OCI-LY3 (cell line): ENCODE data around the gene TMC5.

Experiments
- H2AFZ ChIP-seq: fragments of 200-600, 300-600 bp; shearing (Covaris generic); 2 replicates; pipeline ENCODE4 v1.6.0; 2014; ENCODE audit warnings: antibody characterized with exemption, low read depth, low read length
- H3K27ac ChIP-seq: fragments of 200-600, 300-600 bp; sonication (generic); 2 replicates; pipeline ENCODE4 v1.5.1; 2014; ENCODE audit warnings: mild to moderate bottlenecking, low read length, moderate library complexity, mixed read lengths
- H3K27me3 ChIP-seq: fragments of 200-600, 300-600 bp; sonication (generic); 2 replicates; pipeline ENCODE4 v1.6.1; 2014; ENCODE audit warnings: low read depth, low read length, mixed read lengths
- H3K36me3 ChIP-seq: fragments of 200-600, 300-600 bp; sonication (generic); replicated peaks from 2 replicates; pipeline ENCODE3; 2014; ENCODE audit warnings: low read depth, low read length, mixed read lengths
- H3K4me1 ChIP-seq: fragments of 300-600, 200-600 bp; sonication (generic); 2 replicates; pipeline ENCODE4 v1.6.1; 2014; ENCODE audit warnings: low read length, mixed read lengths
- H3K4me2 ChIP-seq: fragments of 200-600, 300-600 bp; sonication (generic); 2 replicates; pipeline ENCODE4 v1.6.1; 2014; ENCODE audit warnings: low read length, mixed read lengths
- H3K4me3 ChIP-seq: fragments of 300-600, 200-600 bp; sonication (generic); 2 replicates; pipeline ENCODE4 v1.5.1; 2014; ENCODE audit warnings: antibody characterized with exemption, mild to moderate bottlenecking, low read length, moderate library complexity
- H3K79me2 ChIP-seq: fragments of 300-600, 200-600 bp; shearing (Covaris generic); 2 replicates; pipeline ENCODE4 v1.6.1; 2014; ENCODE audit warnings: mild to moderate bottlenecking, low read length, mixed read lengths
- H3K9ac ChIP-seq: fragments of 300-600, 200-600 bp; shearing (Covaris generic); 2 replicates; pipeline ENCODE4 v1.6.0; 2014; ENCODE audit warnings: mild to moderate bottlenecking, low read length, moderate library complexity
- H3K9me3 ChIP-seq: fragments of 200-600, 300-600 bp; shearing (Covaris generic); 2 replicates; pipeline ENCODE4 v1.6.1; 2014; ENCODE audit warnings: low read length, mixed read lengths; ENCODE audit not compliant: insufficient read depth
- H4K20me1 ChIP-seq: fragments of 200-600, 300-600 bp; sonication (generic); 2 replicates; pipeline ENCODE4 v1.6.1; 2016; ENCODE audit warnings: low read length, mixed read lengths; ENCODE audit not compliant: insufficient read depth
- EZH2phosphoT487 ChIP-seq: fragments of 200-600 bp; shearing (Covaris generic); IDR thresholded peaks from 2 replicates; pipeline ENCODE4 v1.6.1; 2018; ENCODE audit warnings: antibody characterized with exemption, mixed run types, low read depth
- TF ChIP-seq, protein P1 (sequence below): fragments of 200-600, 300-600 bp; sonication (generic); IDR thresholded peaks from 2 replicates; pipeline ENCODE4 v1.5.1; 2014; ENCODE audit warnings: antibody characterized with exemption, low read length, low read depth

The TMC5 gene

DNA sequence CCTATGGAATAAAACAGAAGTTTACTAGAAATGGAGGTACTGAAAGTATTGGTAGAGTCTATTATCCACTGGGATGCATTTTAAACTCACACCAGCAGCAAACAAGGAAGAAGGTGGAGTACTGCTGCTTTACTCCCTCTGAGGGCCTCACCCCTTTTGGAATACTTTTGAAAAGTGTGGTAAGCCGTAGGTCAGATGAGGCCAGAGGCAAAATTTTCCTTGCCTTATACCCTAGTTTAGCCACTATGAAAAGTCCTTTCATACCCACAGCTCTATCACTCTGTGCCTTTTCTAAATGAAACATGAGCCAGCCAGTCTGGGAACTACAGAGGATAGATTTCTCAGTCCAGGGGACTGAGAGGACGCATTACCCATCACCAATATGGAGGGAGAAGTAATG, 90.2 kb downstream of the TMC5 start:
- H3K27me3 ChIP-seq = no peaks in the 10 kb centered on the region
- H3K4me2 ChIP-seq = no peak overlapping the region
- H3K4me3 ChIP-seq = no peak overlapping the region
- H3K36me3 ChIP-seq = peaks cover 24% of the 10 kb centered on the region
- no peak overlapping the region for H3K9ac ChIP-seq
- no peaks in the 10 kb centered on the region for H4K20me1 ChIP-seq
- no peaks in the 10 kb centered on the region for H3K4me1 ChIP-seq
- no peaks in the 10 kb centered on the region for H3K9me3 ChIP-seq
- no peaks in the 10 kb centered on the region for H3K79me2 ChIP-seq
- no peak for TF ChIP-seq EZH2phosphoT487
- TF ChIP-seq, protein P1, sequence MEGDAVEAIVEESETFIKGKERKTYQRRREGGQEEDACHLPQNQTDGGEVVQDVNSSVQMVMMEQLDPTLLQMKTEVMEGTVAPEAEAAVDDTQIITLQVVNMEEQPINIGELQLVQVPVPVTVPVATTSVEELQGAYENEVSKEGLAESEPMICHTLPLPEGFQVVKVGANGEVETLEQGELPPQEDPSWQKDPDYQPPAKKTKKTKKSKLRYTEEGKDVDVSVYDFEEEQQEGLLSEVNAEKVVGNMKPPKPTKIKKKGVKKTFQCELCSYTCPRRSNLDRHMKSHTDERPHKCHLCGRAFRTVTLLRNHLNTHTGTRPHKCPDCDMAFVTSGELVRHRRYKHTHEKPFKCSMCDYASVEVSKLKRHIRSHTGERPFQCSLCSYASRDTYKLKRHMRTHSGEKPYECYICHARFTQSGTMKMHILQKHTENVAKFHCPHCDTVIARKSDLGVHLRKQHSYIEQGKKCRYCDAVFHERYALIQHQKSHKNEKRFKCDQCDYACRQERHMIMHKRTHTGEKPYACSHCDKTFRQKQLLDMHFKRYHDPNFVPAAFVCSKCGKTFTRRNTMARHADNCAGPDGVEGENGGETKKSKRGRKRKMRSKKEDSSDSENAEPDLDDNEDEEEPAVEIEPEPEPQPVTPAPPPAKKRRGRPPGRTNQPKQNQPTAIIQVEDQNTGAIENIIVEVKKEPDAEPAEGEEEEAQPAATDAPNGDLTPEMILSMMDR = no peak
- H3K27ac ChIP-seq = no peak overlapping the region
- H2AFZ ChIP-seq = no peak overlapping the region

DNA sequence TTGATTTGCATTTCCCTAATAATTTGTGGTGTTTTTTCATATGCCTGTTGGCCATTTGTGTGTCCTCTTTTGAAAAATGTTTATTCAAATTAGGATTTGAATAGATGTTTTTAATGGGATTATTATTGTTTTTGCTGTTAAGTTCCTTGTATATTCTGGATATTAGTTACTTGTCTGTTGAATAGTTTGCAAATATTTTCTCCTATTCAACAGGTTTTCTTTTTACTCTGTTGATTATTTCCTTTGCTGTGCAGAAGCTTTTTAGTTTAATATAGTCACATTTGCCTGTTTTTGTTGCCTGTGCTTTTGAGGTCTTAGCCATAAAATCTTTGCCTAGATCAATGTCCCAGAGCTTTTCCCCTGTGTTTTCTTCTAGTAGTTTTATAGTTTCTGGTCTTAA, 94.6 kb downstream of the TMC5 start:
- Histone ChIP-seq H2AFZ (no peak overlapping the region), H3K4me2 (no peak overlapping the region), H3K9me3 (no peaks in the 10 kb centered on the region), H3K9ac (no peak overlapping the region), H3K79me2 (0 out of 2 replicates have a peak, but pooled peaks cover 4% of the 10 kb centered on the region), H3K36me3 (peaks cover 33% of the 10 kb centered on the region), H3K4me3 (no peak overlapping the region), H3K27me3 (no peaks in the 10 kb centered on the region), H4K20me1 (no peaks in the 10 kb centered on the region), H3K27ac (no peak overlapping the region), H3K4me1 (no peaks in the 10 kb centered on the region)
- no peak for TF ChIP-seq EZH2phosphoT487
- TF ChIP-seq, protein P1 = no peak

DNA sequence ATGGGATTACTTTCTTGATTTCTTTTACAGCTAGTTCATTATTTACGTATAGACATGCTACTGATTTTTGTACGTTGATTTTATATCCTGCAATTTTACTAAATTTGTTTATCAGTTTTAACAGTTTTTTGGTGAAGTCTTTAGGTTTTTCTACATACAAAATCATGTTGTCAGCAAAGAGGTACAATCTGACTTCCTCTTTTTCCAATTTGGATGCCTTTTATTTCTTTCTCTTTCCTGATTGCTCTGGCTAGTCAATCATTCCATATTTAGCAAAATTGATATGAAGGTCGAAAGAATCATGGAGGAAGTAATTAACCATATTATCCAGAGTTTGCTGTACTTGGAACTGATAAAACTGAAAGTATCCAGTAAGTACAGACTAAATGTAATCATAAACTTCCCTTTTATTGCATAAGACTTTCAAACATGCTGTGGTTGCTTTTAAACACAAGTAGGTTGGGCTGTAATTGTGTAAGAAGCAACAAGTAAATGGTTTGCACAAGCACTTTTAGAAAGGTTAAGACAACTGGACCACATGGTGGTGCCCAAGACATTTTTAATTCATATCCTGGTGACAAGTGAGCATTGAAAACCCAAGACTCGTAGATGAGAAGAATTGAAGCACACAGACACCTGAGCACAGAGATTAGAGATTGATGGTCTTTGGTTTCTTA, 95.8 kb downstream of the TMC5 start:
- Histone ChIP-seq H3K9me3 (no peaks in the 10 kb centered on the region), H3K36me3 (peaks cover 34% of the 10 kb centered on the region), H3K9ac (no peak overlapping the region), H3K4me3 (no peak overlapping the region), H3K4me1 (no peaks in the 10 kb centered on the region), H3K27ac (no peak overlapping the region), H3K27me3 (no peaks in the 10 kb centered on the region), H3K79me2 (peaks cover 7% of the 10 kb centered on the region; the same call in 1 of the 2 replicates), H3K4me2 (no peak overlapping the region), H4K20me1 (no peaks in the 10 kb centered on the region), H2AFZ (no peak overlapping the region)
- TF ChIP-seq EZH2phosphoT487 = no peak
- TF ChIP-seq, protein P1 = no peak

DNA sequence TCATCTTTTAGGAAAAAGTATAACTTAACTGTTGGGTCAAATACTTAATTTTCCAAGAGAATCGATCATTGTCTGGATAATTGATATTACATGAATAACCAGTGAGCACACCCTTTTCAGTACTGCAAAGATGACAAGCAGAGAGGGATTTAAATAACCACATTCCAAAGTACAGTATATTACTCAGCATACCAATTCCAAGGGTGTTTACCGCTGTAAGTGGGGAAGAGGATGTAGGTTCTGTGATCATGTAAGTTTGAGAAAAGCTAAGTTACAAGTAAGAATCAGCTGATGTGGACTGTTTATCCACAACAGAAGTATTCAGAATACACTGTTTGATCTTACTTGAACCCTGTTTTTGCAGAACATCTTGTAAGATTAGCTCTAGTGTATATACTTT, 98.1 kb downstream of the TMC5 start:
- H3K36me3 ChIP-seq = peaks cover 34% of the 10 kb centered on the region
- H2AFZ ChIP-seq = no peak overlapping the region
- H3K9me3 ChIP-seq = no peaks in the 10 kb centered on the region
- peaks cover 4% of the 10 kb centered on the region; the same call in 1 of the 2 replicates for H3K4me1 ChIP-seq
- H3K4me3 ChIP-seq = no peak overlapping the region
- H3K79me2 ChIP-seq = peaks cover 27% of the 10 kb centered on the region
- no peak overlapping the region for H3K4me2 ChIP-seq
- H3K27ac ChIP-seq = no peak overlapping the region
- no peak for TF ChIP-seq EZH2phosphoT487
- TF ChIP-seq, protein P1 = no peak
- H4K20me1 ChIP-seq = no peaks in the 10 kb centered on the region
- H3K27me3 ChIP-seq = no peaks in the 10 kb centered on the region
- no peak overlapping the region for H3K9ac ChIP-seq
